Jurkat, Clone E6-1 (cell line): Measurements from ENCODE around the gene IGSF10. TPM values are rescaled to one million over a fixed set of nuclear protein-coding genes. Genes with fewer than 3 reads are reported as not detected.
"Not testable (repeated sequence)": the region's sequence is repeated elsewhere in the genome, so short reads cannot be mapped to it uniquely, and the experiment has no call there.

Experiments used
- DNase-seq: peaks from one replicate; pipeline ENCODE4 v3.0.0-alpha.2; 2011; ENCODE audit warnings: low read depth, low spot score
- H3K4me3 ChIP-seq: 2 replicates; pipeline ENCODE4 v1.5.1; 2011; ENCODE audit warnings: mild to moderate bottlenecking, low read length, control low read depth, moderate library complexity
- polyA plus RNA-seq: library from polyadenylated mRNA; unstranded; fragments of >200 nt; gene quantifications from one replicate; pipeline ENCODE4 v1.2.1, GENCODE V29; 2012; ENCODE audit warnings: missing spikeins; ENCODE audit not compliant: insufficient read length, insufficient read depth

Gene IGSF10, protein sequence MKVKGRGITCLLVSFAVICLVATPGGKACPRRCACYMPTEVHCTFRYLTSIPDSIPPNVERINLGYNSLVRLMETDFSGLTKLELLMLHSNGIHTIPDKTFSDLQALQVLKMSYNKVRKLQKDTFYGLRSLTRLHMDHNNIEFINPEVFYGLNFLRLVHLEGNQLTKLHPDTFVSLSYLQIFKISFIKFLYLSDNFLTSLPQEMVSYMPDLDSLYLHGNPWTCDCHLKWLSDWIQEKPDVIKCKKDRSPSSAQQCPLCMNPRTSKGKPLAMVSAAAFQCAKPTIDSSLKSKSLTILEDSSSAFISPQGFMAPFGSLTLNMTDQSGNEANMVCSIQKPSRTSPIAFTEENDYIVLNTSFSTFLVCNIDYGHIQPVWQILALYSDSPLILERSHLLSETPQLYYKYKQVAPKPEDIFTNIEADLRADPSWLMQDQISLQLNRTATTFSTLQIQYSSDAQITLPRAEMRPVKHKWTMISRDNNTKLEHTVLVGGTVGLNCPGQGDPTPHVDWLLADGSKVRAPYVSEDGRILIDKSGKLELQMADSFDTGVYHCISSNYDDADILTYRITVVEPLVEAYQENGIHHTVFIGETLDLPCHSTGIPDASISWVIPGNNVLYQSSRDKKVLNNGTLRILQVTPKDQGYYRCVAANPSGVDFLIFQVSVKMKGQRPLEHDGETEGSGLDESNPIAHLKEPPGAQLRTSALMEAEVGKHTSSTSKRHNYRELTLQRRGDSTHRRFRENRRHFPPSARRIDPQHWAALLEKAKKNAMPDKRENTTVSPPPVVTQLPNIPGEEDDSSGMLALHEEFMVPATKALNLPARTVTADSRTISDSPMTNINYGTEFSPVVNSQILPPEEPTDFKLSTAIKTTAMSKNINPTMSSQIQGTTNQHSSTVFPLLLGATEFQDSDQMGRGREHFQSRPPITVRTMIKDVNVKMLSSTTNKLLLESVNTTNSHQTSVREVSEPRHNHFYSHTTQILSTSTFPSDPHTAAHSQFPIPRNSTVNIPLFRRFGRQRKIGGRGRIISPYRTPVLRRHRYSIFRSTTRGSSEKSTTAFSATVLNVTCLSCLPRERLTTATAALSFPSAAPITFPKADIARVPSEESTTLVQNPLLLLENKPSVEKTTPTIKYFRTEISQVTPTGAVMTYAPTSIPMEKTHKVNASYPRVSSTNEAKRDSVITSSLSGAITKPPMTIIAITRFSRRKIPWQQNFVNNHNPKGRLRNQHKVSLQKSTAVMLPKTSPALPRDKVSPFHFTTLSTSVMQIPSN (N-terminal part only)
- 0.14 TPM for polyA plus RNA-seq

DNA sequence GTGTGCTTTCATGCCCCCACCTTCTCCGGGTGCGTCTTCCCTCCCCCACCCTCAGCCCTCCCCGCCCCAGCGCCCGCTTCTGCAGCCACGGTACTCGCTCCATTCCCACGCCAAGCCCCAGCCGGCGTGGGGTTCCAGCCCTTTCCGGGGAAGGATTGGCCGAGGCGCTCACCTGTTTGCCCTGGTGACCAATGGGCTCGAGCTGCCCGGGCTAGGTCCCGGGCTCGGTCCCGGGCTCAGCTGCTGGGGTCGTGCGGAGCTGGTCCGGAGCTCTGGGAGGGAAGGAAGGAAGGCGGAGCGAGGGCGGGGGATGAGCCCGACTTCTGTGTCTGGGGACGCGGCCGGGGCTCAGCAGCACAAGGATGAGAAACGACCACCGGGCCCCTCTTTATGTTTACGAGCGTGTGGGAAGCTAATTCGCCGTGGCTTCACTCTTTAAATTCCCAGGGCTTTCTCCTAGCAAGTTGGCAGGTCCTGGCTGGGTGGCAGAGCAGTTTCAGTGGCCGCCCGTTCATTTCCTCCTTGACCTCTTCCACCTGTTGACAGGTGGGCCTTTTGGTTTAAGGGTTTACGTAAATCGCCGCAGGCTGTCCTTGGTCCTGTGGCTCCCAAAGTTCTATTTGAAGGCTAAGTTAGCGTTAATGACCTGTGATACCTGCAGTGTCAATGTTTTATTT, at the start of gene IGSF10:
TSS of gene IGSF10 (minus strand) at position 288 of the 677 bp plus-strand sequence. CDS start 2,352 bp downstream, outside the sequence.
- no peak within 1 kb of the TSS for H3K4me3 ChIP-seq
- DNase-seq = no peak

DNA sequence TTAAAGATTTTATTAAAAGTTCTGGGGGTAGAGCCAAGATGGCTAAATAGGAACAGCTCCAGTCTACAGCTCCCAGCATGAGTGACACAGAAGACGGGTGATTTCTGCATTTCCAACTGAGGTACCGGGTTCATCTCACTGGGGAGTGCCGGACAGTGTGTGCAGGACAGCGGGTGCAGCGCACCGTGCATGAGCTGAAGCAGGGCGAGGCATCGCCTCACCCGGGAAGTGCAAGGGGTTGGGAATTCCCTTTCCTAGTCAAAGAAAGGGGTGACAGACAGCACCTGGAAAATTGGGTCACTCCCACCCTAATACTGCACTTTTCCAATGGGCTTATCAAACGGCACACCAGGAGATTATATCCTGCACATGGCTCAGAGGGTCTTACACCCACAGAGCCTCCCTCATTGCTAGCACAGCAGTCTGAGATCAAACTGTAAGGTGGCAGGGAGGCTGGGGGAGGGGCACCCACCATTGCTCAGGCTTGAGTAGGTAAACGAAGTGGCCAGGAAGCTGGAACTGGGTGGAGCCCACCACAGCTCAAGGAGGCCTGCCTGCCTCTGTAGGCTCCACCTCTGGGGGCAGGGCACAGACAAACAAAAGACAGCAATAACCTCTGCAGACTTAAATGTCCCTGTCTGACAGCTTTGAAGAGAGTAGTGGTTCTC, 48.7 kb upstream of the IGSF10 start:
- not testable (repeated sequence) for H3K4me3 ChIP-seq

DNA sequence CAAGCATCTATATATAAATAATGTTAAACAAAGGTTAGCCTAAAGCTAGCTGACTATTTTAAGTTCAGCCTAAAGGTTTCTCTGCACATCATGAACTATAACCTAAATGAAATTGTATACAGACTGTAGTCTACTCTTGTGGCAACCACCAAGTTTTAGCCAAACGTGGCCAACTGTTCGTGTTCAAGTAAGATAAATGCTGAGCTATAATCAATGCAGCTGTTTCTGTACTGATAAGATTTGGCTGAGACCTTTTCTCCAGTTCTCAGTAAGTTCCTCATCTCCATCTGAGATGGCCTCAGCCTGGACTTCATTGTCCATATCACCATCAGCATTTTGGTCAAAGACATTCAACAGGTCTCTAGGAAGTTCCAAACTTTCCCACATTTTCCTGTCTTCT, 43.7 kb upstream of the IGSF10 start:
- DNase-seq = no peak
- H3K4me3 ChIP-seq = no peak overlapping the region

More for the DNA sequence above, 48.7 kb upstream of the IGSF10 start:
- not testable (repeated sequence) for DNase-seq

DNA sequence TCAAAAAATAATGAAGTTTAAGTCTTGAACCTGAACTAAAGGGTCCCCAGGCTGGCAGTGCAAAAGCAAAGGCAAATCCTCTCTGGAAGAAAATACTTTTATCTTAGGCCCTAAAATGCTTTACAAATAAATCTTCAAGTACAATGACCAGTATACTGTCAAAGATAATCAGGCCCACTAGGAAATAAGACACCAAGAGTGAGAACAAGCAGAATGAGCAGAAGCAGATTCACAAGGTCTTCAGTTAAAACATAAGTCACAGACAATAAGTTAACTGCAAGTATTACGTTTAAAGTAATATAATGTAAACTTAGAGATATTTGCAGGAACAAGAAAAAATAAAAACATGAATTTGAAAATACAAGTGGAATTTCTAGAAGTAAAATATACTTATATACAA, 42.2 kb upstream of the IGSF10 start:
- DNase-seq = no peak

DNA sequence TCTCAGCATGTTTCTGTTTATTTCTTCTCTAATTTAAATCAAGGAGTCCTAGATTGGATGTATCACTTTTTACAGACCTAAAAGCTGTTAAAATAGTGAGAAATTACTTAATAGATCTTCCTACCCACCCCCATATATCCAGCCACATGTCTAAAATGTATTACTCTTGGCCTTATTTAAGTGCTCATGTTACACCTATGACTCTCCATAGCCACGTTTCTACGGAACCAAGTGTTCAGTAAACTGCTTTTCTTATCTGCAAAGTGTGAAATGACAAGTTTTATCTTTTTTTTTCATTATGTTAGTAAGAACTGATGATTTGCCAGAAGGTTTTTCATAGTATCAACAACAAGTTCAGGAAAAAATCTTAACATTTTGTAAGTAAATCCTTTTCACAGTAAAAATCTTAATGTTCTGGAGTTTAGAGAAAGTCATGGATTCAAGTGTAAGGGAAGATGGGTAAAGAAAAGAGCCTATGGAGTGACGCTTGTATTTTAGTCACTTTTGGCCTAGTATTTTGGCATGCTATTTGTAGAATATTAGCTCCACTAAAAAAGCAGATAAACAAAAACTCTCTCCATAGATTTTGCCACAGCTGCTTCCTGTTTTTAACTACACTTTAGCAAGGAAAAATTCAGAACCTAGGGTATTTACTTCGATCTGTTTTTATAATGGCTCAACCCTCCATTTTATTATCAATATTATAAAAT, 41.2 kb upstream of the IGSF10 start:
- no peak for DNase-seq
- H3K4me3 ChIP-seq = no peak overlapping the region

More for the DNA sequence above, 42.2 kb upstream of the IGSF10 start:
- H3K4me3 ChIP-seq = no peak overlapping the region

DNA sequence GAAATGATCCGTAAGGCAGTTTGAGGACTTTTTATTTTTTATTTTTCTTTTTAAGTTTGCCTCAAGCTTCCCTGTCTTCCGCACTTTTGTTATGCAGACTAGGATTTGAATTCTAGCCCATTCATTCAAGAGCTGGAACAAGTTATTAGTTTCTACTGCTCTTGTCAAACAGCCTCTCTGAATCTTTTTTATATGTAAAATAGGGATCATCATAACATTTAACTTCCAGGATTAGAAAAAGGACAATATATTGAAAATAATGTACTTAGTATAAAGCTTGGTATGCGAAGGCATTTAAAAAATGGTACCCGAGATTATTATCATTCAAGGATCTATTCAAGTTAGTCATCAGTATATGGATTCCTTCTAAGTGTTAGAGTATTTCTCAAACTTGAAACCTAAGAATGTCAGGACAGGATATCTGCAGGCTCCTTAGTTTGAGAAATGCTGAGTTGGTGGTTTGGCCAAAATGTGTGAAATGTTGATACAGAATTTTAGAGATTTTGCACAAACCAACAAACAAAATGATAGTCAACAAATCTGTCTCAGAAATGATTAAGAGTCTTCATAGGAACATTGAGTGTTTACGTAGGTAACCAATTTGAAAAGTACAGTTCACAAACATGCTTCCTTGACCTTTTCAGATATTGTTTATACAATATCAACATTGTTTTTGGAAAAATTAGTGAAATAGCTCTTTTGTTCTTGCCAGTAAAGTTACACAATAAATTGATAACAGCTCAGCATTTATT, 40.5 kb upstream of the IGSF10 start:
- no peak for DNase-seq
- H3K4me3 ChIP-seq = no peak overlapping the region

DNA sequence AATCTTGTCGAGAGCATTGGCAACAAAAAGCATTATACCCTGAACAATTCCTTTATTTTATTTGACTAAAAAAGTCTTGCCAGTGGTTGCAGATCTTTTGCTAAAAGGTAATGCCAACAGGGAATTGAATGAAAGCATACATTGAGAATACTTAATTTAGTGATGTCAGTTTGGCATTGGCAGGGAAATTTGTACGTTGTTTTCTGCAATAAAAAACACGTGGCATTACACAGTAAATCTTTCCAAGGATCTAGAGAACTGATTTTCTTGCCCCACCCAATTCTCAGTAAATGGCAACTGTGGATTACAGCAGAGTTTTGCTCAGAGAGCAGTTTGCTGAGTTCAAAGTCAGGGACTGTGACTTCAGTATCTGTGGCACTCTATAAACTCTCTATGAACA, 38.3 kb upstream of the IGSF10 start:
- DNase-seq = no peak
- no peak overlapping the region for H3K4me3 ChIP-seq

DNA sequence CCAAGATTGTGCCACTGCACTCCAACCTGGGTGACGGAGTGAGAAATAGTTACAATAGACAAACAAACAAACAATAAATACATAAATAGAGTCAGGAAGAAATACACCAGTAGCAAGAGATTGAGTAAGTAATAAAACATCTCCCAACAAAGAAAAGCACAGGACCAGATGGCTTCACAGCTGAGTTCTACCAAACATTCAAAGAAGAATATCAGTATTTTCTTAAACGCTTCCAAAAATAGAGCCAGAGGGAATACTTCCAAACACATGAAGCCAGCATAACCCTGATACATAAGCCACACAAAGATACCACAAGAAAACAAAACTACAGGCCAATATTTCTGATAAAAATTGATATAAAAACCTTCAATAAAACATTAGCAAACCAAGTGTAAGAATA, 30.7 kb upstream of the IGSF10 start:
- no peak overlapping the region for H3K4me3 ChIP-seq
- no peak for DNase-seq

DNA sequence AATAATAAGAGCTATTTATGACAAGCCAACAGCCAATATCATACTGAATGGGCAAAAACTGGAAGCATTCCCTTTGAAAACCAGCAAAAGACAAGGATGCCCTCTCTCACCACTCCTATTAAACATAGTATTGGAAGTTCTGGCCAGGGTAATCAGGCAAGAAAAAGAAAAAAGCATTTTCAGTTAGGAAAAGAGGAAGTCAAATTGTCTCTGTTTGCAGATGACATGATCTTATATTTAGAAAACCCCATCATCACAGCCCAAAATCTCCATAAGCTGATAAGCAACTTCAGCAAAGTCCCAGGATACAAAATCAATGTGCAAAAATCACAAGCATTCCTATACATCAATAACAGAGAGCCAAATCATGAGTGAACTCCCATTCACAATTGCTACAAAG, 27.0 kb upstream of the IGSF10 start:
- H3K4me3 ChIP-seq, DNase-seq: not testable (repeated sequence)

DNA sequence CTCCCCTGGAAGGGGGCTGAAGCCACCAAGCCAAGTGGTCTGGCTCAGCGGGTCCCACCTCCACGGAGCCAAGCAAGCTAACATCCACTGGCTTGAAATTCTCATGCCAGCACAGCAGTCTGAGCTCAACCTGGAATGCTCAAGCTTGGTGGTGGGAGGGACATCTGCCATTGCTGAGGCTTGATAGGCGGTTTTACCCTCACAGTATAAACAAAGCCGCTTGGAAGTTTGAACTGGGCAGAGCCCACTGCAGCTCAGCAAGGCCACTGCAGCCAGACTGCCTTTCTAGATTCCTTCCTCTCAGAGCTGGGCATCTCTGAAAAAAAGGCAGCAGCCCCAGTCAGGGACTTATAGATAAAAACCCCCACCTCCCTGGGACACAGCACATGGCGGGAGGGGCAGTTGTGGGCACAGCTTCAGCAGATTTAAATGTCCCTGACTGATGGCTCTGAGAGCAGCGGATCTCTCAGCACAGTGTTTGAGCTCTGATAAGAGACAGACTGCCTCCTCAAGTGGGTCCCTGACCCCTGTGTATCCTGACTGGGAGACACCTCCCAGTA, 23.2 kb upstream of the IGSF10 start:
- no peak overlapping the region for H3K4me3 ChIP-seq
- no peak for DNase-seq

DNA sequence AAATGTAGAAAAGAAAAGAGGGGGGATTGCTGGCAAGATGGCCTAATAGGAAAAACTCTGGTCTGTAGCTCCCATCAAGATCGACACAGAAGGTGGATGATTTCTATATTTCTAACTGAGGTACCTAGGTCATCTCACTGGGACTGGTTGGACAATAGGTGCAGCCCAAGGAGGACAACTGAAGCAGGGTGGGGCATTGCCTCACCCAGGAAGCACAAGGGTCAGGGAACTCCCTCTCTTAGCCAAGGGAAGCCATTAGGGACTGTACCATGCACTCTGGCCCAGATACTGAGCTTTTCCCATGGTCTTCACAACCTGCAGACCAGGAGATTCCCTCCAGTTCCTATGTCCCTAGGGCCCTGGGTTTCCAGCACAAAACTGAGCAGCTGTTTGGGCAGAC, 22.6 kb upstream of the IGSF10 start:
- no peak overlapping the region for H3K4me3 ChIP-seq
- no peak for DNase-seq

DNA sequence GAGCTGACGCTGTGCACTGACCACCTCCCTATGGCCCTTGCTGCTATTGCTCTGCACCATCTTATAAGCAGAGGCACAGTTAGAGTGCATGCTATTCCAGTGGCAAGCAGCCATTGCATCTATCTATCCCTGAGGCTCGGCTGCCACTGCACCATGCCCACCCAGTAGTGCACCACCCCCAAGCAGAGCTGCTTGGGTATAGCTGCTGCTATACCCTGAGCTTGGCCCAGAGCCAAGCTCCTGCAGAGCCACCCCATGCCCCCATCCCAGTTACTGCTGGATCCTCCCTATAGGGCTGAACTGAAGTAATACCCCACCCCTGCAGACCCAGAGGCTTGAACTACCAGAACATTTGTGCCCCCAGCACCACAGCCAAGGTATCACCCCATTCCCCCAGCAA, 19.6 kb upstream of the IGSF10 start:
- no peak for DNase-seq

DNA sequence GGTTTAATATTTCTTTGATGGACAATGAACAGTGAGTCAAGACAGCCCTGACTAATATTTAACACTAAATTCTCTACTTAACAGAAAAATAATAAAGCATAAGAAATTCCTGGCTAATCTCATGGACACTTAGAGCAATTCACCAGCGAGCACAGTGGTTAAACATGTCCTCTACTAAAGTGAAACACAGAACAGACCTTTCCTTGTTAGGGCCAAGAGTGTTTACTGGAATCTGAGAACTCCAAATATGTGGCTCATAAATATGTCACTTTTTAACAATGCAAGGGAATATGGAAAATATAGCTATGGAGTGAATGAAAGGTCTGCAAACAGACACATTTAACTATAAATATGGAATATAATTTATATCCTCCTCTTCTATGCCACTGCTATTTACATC, 18.6 kb upstream of the IGSF10 start:
- DNase-seq = no peak
- no peak overlapping the region for H3K4me3 ChIP-seq

More for the DNA sequence above, 19.6 kb upstream of the IGSF10 start:
- no peak overlapping the region for H3K4me3 ChIP-seq

DNA sequence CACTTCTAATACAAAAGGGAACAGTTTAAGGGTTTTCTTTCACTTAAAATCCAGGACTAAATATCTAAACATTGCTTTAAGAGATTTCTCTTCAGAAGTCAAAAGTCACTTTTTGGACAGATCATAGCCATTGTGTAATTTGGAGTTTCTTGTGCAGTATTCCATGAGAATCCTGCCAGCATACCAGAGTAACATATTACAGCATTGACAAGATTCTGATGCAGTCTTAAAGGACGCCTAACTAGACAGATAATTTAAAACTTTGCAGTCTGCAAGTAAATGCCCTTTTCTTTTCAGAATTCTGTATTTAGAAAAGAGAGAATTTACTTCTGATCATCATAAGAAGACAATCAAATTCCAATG, 17.5 kb upstream of the IGSF10 start:
- DNase-seq = no peak
- H3K4me3 ChIP-seq = no peak overlapping the region

DNA sequence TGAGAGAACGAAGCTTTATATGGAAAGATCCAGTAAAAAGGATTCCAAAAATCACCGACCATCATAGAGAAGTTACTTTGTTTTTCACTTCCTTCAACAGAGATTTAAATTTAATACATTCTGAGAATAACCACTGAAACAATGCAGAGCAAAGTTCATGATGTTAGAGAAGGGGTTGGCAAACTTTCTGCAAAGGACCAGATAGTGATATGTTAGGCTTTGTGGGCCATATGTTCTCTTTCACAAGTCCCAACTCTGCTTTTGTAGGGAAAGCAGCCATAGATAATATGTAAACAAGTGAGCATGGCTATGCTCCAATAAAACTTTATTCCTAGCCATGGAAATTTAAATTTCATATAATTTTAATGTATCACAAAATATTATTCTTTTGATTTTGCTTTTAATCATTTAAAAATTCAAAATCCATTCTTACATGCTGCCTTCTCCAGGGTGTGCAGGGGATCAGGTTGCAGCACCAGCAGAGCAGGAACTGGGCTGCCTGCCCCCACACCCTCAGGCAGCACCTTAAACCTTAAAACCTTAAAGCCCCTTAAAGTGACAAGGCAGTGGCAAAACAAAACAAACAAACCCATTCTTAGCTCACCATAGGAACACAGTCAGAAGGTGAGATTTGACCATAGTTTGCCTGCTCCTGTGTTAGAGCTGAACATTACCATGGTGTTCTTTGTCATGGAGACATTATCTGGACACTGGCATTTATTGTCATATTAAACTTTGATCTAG, 16.9 kb upstream of the IGSF10 start:
- DNase-seq = no peak

DNA sequence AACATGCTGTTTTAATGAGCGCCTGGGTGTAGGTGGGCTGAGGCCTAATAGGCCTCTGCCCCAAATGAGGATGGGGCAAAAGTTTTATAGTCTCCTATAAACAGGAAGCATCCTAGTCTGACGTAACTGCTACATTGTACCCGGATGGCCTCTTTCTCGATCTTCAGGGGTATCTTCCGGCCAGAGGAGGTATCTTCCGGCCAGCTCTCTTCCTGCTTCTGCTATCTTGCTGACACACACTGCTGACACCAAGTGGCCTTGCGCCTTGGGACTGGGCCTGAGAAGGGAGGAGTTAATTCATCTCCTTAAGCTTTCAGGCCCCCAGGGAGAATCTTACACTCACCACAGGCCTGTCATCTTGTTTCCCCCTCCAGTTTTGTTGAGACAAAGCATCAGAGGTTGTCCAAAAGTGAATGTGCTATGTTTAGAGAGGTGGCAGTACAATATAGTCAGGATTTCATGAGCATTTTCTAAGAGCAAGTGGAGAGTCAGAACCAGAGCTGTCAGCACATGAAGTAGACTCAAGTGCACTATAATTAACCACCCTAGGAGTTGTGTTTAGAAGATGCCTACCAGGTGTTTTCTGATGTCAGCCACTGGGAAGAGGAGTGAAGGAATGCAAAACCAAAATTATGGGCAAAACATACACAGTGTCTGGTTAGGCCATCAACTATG, 15.6 kb upstream of the IGSF10 start:
- no peak overlapping the region for H3K4me3 ChIP-seq
- DNase-seq = no peak

More for the DNA sequence above, 16.9 kb upstream of the IGSF10 start:
- H3K4me3 ChIP-seq = no peak overlapping the region
